OCI-LY7 (cell line): ENCODE data around the gene TNS3. TPM values are rescaled to one million over a fixed set of nuclear protein-coding genes. Genes with fewer than 3 reads are reported as not detected.

Source experiments
- BruUV-seq: library from RNA; stranded (reverse); fragments of 400-500 nt; replicated peaks from 2 replicates; lab custom pipeline; 2021; lab: Mats Ljungman, UMichigan
- CTCF ChIA-PET: fragments of 300-600 bp; sonication (Branson Sonifier 250); formaldehyde crosslinking; loops from one replicate; lab custom pipeline; 2022; ENCODE audit warnings: antibody characterized with exemption; ENCODE audit not compliant: unreplicated experiment; lab: Charles Lee
- POLR2A ChIA-PET: fragments of 300-600 bp; sonication (Branson Sonifier 250); formaldehyde crosslinking; loops from one replicate; lab custom pipeline; 2022; ENCODE audit warnings: antibody characterized with exemption; lab: Charles Lee
- DNase-seq: peaks from one replicate; pipeline ENCODE4 v3.0.0-alpha.2; 2015; ENCODE audit warnings: low spot score
- H2AFZ ChIP-seq: fragments of 200-600 bp; sonication (generic), shearing (Covaris generic); 2 replicates; pipeline ENCODE4 v1.6.1; 2014; ENCODE audit warnings: mild to moderate bottlenecking, antibody characterized with exemption, low read length, moderate library complexity
- H3K27ac ChIP-seq: fragments of 200-600 bp; sonication (generic); 2 replicates; pipeline ENCODE4 v1.5.1; 2014; ENCODE audit warnings: mixed run types, low read depth, mild to moderate bottlenecking, moderate library complexity, low read length, inconsistent platforms; ENCODE audit not compliant: poor library complexity, severe bottlenecking
- H3K36me3 ChIP-seq: fragments of 200-600 bp; sonication (generic); 2 replicates; pipeline ENCODE4 v1.6.1; 2014; ENCODE audit warnings: mild to moderate bottlenecking, antibody characterized with exemption, low read length, moderate library complexity, mixed read lengths; ENCODE audit not compliant: insufficient read depth
- H3K4me1 ChIP-seq: fragments of 200-600 bp; sonication (generic); 2 replicates; pipeline ENCODE4 v1.5.1; 2014; ENCODE audit warnings: mild to moderate bottlenecking, low read length; ENCODE audit not compliant: insufficient read depth, poor library complexity, severe bottlenecking
- H3K4me2 ChIP-seq: fragments of 200-600 bp; sonication (generic); 2 replicates; pipeline ENCODE4 v1.6.1; 2014; ENCODE audit warnings: mild to moderate bottlenecking, low read length
- H3K4me3 ChIP-seq: fragments of 200-600 bp; sonication (generic); 2 replicates; pipeline ENCODE4 v1.5.1; 2014; ENCODE audit warnings: mild to moderate bottlenecking, low read depth, low read length; ENCODE audit not compliant: poor library complexity, severe bottlenecking
- H3K79me2 ChIP-seq: fragments of 200-600 bp; sonication (generic); 2 replicates; pipeline ENCODE4 v1.6.1; 2016; ENCODE audit warnings: low read depth, mild to moderate bottlenecking, low read length, moderate library complexity, mixed read lengths; ENCODE audit not compliant: insufficient read depth
- H3K9me2 ChIP-seq: fragments of 200-600 bp; sonication (generic); 2 replicates; pipeline ENCODE4 v1.6.1; 2016; ENCODE audit warnings: mild to moderate bottlenecking, low read length, mixed read lengths; ENCODE audit not compliant: insufficient read depth
- H3K9me3 ChIP-seq: fragments of 200-600 bp; sonication (generic); 2 replicates; pipeline ENCODE4 v1.6.1; 2014; ENCODE audit warnings: mild to moderate bottlenecking, mixed run types, low read length, mixed read lengths
- H4K20me1 ChIP-seq: fragments of 200-600 bp; sonication (generic); 2 replicates; pipeline ENCODE4 v1.6.1; 2014; ENCODE audit warnings: mild to moderate bottlenecking, antibody characterized with exemption, low read length, moderate library complexity, mixed read lengths; ENCODE audit not compliant: insufficient read depth
- CTCF ChIP-seq: fragments of 200-600 bp; sonication (generic); conservative IDR thresholded peaks from 2 replicates; pipeline ENCODE4 v1.5.1; 2014; ENCODE audit warnings: mild to moderate bottlenecking, antibody characterized with exemption, low read length, moderate library complexity, mixed read lengths
- EZH2phosphoT487 ChIP-seq: fragments of 200-600 bp; sonication (generic); IDR thresholded peaks from 2 replicates; pipeline ENCODE4 v1.6.1; 2018; ENCODE audit warnings: low read depth, borderline replicate concordance, mild to moderate bottlenecking, mixed run types, antibody characterized with exemption, low read length, moderate library complexity, mixed read lengths
- intact Hi-C: fragments of 100-400 bp; cut with micrococcal nuclease; formaldehyde crosslinking; loops from one replicate; pipeline ENCODE4 v1.10.0; 2022; ENCODE audit not compliant: unreplicated experiment
- total RNA-seq, 2 experiments: library from RNA; depleted of rRNA in 1 of 2; stranded (reverse); fragments of >200 nt in 1 of 2; shearing (Covaris generic) in 1 of 2; gene quantifications; 2 replicates each; pipeline ENCODE4 v1.2.3, GENCODE V29; 2014 to 2022

Gene TNS3
- total RNA-seq, 2 experiments from 2014 or later, result 9.5 to 42.1 TPM

- no peaks in the 10 kb centered on the region for H3K9me3 ChIP-seq
- H3K4me2 ChIP-seq, result no peak overlapping the region
- no peak overlapping the region for H3K27ac ChIP-seq
- no peak for DNase-seq
- H3K36me3 ChIP-seq, result no peaks in the 10 kb centered on the region
- no peaks in the 10 kb centered on the region for H3K9me2 ChIP-seq
- H3K79me2 ChIP-seq, result no peaks in the 10 kb centered on the region
- H3K4me3 ChIP-seq, result no peak overlapping the region
- ChIA-PET CTCF (no interaction called here), POLR2A (interaction anchor here (0.5 to 0.7 kb wide), 2 partner anchors 41 to 260 kb away, joined by 3 read pairs; no protein-coding TSS in a partner anchor)
- no TSS peak for BruUV-seq
- intact Hi-C loops, result no loop called here
- no peak overlapping the region for H2AFZ ChIP-seq
- TF ChIP-seq EZH2phosphoT487, result no peak
- no peak for TF ChIP-seq CTCF
- H3K4me1 ChIP-seq, result peaks cover under 1% of the 10 kb centered on the region
- H4K20me1 ChIP-seq, result no peaks in the 10 kb centered on the region
These were observed 321.6 kb downstream of the TNS3 start for GRCh38 chr7:47260270-47260669.

GRCh38 chr7:47259682-47260081 lies 322.2 kb downstream of the TNS3 start:
- Histone ChIP-seq H3K36me3 (no peaks in the 10 kb centered on the region), H3K79me2 (no peaks in the 10 kb centered on the region), H3K4me1 (peaks cover 6% of the 10 kb centered on the region), H2AFZ (no peak overlapping the region), H3K4me2 (no peak overlapping the region), H4K20me1 (no peaks in the 10 kb centered on the region), H3K9me2 (no peaks in the 10 kb centered on the region), H3K27ac (no peak overlapping the region), H3K4me3 (no peak overlapping the region), H3K9me3 (no peaks in the 10 kb centered on the region)
- TF ChIP-seq CTCF (no peak), EZH2phosphoT487 (no peak)
- ChIA-PET POLR2A (interaction anchor here (0.5 to 1.5 kb wide), 4 partner anchors 8 to 259 kb away, joined by 3 to 4 read pairs (median 3); no protein-coding TSS in a partner anchor), CTCF (no interaction called here)
- intact Hi-C loops, result loop anchor here (10.0 kb wide), 3 partner anchors 155 to 1345 kb away; no protein-coding TSS in a partner anchor
- no TSS peak for BruUV-seq
- DNase-seq, result no peak

- DNase-seq, result no peak
- ChIA-PET CTCF (no interaction called here), POLR2A (interaction anchor here (0.9 to 1.5 kb wide), 2 partner anchors 11 to 76 kb away, joined by 3 read pairs; no protein-coding TSS in a partner anchor)
- no peaks in the 10 kb centered on the region for H3K36me3 ChIP-seq
- H3K4me2 ChIP-seq, result no peak overlapping the region
- no peaks in the 10 kb centered on the region for H3K9me3 ChIP-seq
- no peak overlapping the region for H3K27ac ChIP-seq
- intact Hi-C loops, result loop anchor here (10.0 kb wide), 3 partner anchors 154 to 1344 kb away; no protein-coding TSS in a partner anchor
- H3K4me3 ChIP-seq, result no peak overlapping the region
- BruUV-seq, result no TSS peak
- no peak overlapping the region for H2AFZ ChIP-seq
- H3K79me2 ChIP-seq, result no peaks in the 10 kb centered on the region
- H3K9me2 ChIP-seq, result no peaks in the 10 kb centered on the region
- H3K4me1 ChIP-seq, result peaks cover 9% of the 10 kb centered on the region
- H4K20me1 ChIP-seq, result no peaks in the 10 kb centered on the region
- TF ChIP-seq CTCF, result no peak
- no peak for TF ChIP-seq EZH2phosphoT487
These were observed 323.1 kb downstream of the TNS3 start for GRCh38 chr7:47258798-47259197.
